ENCODE data around the gene TAS2R3.

DNA sequence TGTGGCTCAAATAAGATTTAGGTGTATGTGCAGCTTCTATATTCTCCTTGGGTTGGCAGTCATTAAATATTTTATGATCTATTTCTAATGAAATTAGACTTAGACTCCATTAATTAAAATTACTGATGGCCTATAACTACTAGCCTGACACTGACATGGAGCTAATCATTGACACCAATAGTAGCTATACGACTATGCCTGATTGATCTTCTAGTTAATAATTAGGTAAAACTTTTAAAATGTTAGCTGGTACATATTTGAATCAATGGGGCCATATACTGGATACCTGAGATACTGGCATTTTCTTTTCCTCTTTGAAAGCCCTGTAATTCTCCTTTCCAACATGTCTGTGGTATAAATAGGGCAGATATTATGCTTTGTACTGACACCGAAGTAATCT lies 41.4 kb upstream of the TAS2R3 start:
- no peak for TF ChIP-seq CTCF (IDR thresholded peaks at IDR 0.05)
- TF ChIP-seq POLR2AphosphoS5 (IDR thresholded peaks at IDR 0.05): no peak
- no peak for TF ChIP-seq POLR2A (IDR thresholded peaks at IDR 0.05)
